Prostate gland (tissue), 2 donors: ENCODE measurements around the gene MAGI2.

ENCODE experiments used
- POLR2A ChIP-seq: fragments of 450-650 bp; IDR thresholded peaks from one replicate; pipeline ENCODE4 v1.6.1; 2016; ENCODE audit warnings: antibody characterized with exemption, mild to moderate bottlenecking
- POLR2AphosphoS5 ChIP-seq: sonication (generic); formaldehyde crosslinking; IDR thresholded peaks from one replicate; pipeline ENCODE4 v1.6.1; 2017; ENCODE audit warnings: antibody characterized with exemption
- TF ChIP-seq, protein P1 (sequence below), 4 experiments: fragments of 200-600 bp in 2 of 4; fragments of 450-650 bp in 2 of 4; sonication (generic) in 2 of 4; IDR thresholded peaks; 1 replicate in 3 of 4; 2 replicates in 1 of 4; pipeline ENCODE4 v1.5.1; 2016 to 2019; ENCODE audit warnings: antibody characterized with exemption in 4 of 4, mild to moderate bottlenecking in 2 of 4, moderate library complexity in 2 of 4

DNA sequence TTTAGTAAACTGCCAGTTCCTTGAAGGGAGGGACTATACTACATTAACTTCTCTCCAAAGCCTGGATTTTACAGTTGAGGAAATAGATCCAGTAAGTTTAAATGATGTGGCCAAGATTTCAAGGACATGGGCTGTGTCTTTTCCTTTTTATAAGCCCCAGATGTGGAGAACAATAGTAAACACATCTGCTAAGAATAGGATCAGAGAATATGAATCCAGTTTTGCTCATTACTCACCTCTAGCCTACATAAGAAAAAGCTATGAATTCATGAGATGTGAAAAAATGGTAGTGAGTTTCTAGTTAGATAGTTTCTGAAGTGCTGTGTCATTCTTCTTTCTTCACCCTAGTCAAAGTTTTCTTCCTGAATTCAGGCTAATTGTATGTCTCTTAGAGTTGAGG, 38.6 kb downstream of the MAGI2 start:
- TF ChIP-seq POLR2AphosphoS5: no peak
- TF ChIP-seq, protein P1, sequence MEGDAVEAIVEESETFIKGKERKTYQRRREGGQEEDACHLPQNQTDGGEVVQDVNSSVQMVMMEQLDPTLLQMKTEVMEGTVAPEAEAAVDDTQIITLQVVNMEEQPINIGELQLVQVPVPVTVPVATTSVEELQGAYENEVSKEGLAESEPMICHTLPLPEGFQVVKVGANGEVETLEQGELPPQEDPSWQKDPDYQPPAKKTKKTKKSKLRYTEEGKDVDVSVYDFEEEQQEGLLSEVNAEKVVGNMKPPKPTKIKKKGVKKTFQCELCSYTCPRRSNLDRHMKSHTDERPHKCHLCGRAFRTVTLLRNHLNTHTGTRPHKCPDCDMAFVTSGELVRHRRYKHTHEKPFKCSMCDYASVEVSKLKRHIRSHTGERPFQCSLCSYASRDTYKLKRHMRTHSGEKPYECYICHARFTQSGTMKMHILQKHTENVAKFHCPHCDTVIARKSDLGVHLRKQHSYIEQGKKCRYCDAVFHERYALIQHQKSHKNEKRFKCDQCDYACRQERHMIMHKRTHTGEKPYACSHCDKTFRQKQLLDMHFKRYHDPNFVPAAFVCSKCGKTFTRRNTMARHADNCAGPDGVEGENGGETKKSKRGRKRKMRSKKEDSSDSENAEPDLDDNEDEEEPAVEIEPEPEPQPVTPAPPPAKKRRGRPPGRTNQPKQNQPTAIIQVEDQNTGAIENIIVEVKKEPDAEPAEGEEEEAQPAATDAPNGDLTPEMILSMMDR (IDR thresholded peaks at IDR 0.05): no peak
- TF ChIP-seq POLR2A: no peak
